Smooth muscle cell (in vitro differentiated cells): ENCODE results near the gene TTC7B. TPM values are rescaled to one million over a fixed set of nuclear protein-coding genes. Genes with fewer than 3 reads are reported as not detected.

Experiments used
- DNase-seq: peaks from one replicate; lab custom pipeline; 2025; ENCODE audit not compliant: unreplicated experiment; lab: John Stamatoyannopoulos, UW
- H2AFZ ChIP-seq: fragments of 200-600 bp; sonication (generic); 2 replicates; pipeline ENCODE4 v1.6.0; 2016; ENCODE audit warnings: antibody characterized with exemption, low read depth, mild to moderate bottlenecking
- H3F3A ChIP-seq: fragments of 200-600 bp; sonication (generic); 2 replicates; pipeline ENCODE4 v1.6.0; 2017; ENCODE audit warnings: antibody characterized with exemption, low read depth
- H3K27ac ChIP-seq: fragments of 200-600 bp; sonication (generic); 2 replicates; pipeline ENCODE4 v1.5.1; 2016; ENCODE audit warnings: low read depth, mild to moderate bottlenecking
- H3K27me3 ChIP-seq: fragments of 200-600 bp; sonication (generic); 2 replicates; pipeline ENCODE4 v1.6.1; 2016; ENCODE audit warnings: low read depth, mild to moderate bottlenecking
- H3K36me3 ChIP-seq: fragments of 200-600 bp; sonication (generic); 2 replicates; pipeline ENCODE4 v1.5.1; 2016; ENCODE audit warnings: low read depth
- H3K4me1 ChIP-seq: fragments of 200-600 bp; sonication (generic); 2 replicates; pipeline ENCODE4 v1.5.1; 2016; ENCODE audit warnings: low read depth
- H3K4me2 ChIP-seq: fragments of 200-600 bp; sonication (generic); 2 replicates; pipeline ENCODE4 v1.6.0; 2016; ENCODE audit warnings: mild to moderate bottlenecking
- H3K4me3 ChIP-seq: fragments of 200-600 bp; sonication (generic); 2 replicates; pipeline ENCODE4 v1.5.1; 2016; ENCODE audit warnings: mild to moderate bottlenecking
- H3K79me2 ChIP-seq: fragments of 200-600 bp; sonication (generic); 2 replicates; pipeline ENCODE4 v1.6.0; 2016; ENCODE audit warnings: low read depth, mild to moderate bottlenecking
- H3K9ac ChIP-seq: fragments of 200-600 bp; sonication (generic); 2 replicates; pipeline ENCODE4 v1.6.0; 2016; ENCODE audit warnings: low read depth
- H3K9me3 ChIP-seq: fragments of 200-600 bp; sonication (generic); replicated peaks from 2 replicates; pipeline ENCODE4 v1.5.1; 2016; ENCODE audit warnings: low read depth
- H4K20me1 ChIP-seq: fragments of 200-600 bp; sonication (generic); 2 replicates; pipeline ENCODE4 v1.6.0; 2016; ENCODE audit warnings: low read depth
- CTCF ChIP-seq: fragments of 200-600 bp; sonication (generic); IDR thresholded peaks from 2 replicates; pipeline ENCODE4 v1.5.1; 2017; ENCODE audit warnings: borderline replicate concordance, mild to moderate bottlenecking, antibody characterized with exemption; ENCODE audit not compliant: insufficient read depth, poor library complexity, severe bottlenecking
- WGBS: methylation state at CpG from one replicate; pipeline ENCODE4 v1.1.7; 2016; ENCODE audit warnings: low lambda C conversion rate; 5-methylcytosine and 5-hydroxymethylcytosine counted together
- polyA plus RNA-seq: library from polyadenylated mRNA; unstranded; fragments of >200 nt; fragmentation: Nextera tagmentation; extraction: Ambion mirVana; gene quantifications from 2 replicates; pipeline ENCODE4 v1.2.1, GENCODE V29; 2016
- total RNA-seq: library from RNA; depleted of rRNA; stranded (reverse); fragments of >200 nt; gene quantifications from 2 replicates; pipeline ENCODE4 v1.2.3, GENCODE V29; 2014

Gene TTC7B
- total and polyA plus RNA-seq, 2 experiments from 2014 or later, result 22.1 to 54.1 TPM

DNA sequence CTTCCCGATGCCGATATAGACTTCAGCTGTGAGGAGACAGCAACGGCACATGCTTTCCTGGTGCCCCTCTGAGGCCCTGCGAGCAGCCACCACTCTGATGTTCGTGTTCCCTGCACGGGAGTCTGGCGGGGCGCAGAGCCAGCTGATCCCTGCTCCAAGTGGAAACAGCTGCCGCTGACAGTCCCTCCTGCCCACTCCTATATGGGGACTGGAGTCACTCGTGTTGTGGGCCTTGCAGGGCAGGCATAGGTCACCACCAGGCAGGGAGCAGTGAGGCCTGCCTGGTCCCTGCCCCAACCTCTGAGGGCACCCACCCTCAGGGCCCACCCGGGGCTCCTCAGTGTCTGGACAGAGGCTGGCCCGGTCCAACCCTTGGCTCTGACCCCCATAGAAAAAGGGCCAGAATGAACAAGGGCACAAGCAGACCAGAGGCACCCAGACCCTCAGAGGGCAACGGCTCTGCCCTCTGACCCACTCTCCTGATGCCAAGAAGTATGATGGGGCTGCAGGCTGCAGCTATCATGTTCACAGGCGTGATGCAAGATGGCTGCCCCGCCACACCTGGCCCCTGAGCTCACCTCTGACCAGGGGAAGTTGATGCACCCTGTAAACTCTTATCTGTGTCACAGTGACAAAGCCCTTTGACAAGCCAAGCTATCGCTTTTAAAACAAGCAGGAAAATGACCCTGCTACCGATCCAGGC lies 237.8 kb downstream of the TTC7B start:
- no peak for TF ChIP-seq CTCF
- no peak overlapping the region for H3K27ac ChIP-seq
- H2AFZ ChIP-seq, result no peak overlapping the region
- H3K4me1 ChIP-seq, result no peaks in the 10 kb centered on the region
- no peaks in the 10 kb centered on the region for H3K79me2 ChIP-seq
- WGBS, result 76% methylated on average over 17 of the region's 17 CpGs
- peak overlapping the region; percentile 15 for H3K4me2 ChIP-seq
- H3K36me3 ChIP-seq, result no peaks in the 10 kb centered on the region
- H3K9ac ChIP-seq, result no peak overlapping the region
- no peaks in the 10 kb centered on the region for H3K27me3 ChIP-seq
- no peak overlapping the region for H3K4me3 ChIP-seq
- H3K9me3 ChIP-seq, result no peaks in the 10 kb centered on the region
- DNase-seq, result no peak
- peaks cover 3% of the 10 kb centered on the region for H4K20me1 ChIP-seq
- peaks cover 7% of the 10 kb centered on the region for H3F3A ChIP-seq

DNA sequence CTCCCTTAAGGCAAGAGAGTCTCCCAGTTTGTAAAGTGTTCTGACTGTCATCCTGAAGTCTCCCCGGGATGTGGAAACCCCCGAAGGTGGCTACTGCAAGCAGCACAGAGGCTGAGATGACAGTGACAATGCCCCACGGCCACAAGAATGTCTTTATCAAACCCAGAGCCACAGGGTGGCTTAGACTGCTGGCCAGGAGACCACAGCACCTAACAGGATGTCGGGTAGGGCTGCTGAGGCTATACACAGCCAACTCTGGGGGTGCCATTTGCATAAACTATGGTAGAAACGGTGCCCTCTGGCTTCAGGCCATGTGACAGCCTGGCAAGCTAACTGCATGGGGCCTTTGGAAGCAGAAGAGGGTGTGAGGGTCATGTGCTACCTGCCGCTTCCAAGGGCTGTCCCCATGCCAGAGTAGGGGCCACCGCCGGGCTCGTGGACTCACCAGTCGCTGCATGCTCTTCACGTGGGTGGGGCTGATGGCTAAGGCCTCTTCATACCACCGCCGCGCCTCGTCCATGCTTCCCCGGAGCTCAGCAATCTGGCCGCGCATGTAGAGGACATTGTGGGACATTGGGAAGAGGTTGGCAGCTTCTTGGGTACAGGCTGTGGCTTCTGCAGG lies 238.5 kb downstream of the TTC7B start:
- Histone ChIP-seq H2AFZ (no peak overlapping the region), H3K27ac (peak overlapping the region; percentile 84), H3K4me3 (no peak overlapping the region), H3K4me1 (no peaks in the 10 kb centered on the region), H3K4me2 (peak overlapping the region; percentile 15), H3F3A (peaks cover 7% of the 10 kb centered on the region), H3K27me3 (no peaks in the 10 kb centered on the region), H3K9ac (no peak overlapping the region), H4K20me1 (peaks cover 3% of the 10 kb centered on the region), H3K79me2 (no peaks in the 10 kb centered on the region), H3K36me3 (no peaks in the 10 kb centered on the region), H3K9me3 (no peaks in the 10 kb centered on the region)
- DNase-seq, result no peak
- 83% methylated on average over 18 of the region's 18 CpGs for WGBS
- TF ChIP-seq CTCF, result no peak

- no peak overlapping the region for H3K9ac ChIP-seq
- 76% methylated on average over 21 of the region's 21 CpGs for WGBS
- no peak for DNase-seq
- no peaks in the 10 kb centered on the region for H3K79me2 ChIP-seq
- H3K36me3 ChIP-seq, result no peaks in the 10 kb centered on the region
- H3K4me1 ChIP-seq, result no peaks in the 10 kb centered on the region
- peak overlapping the region; percentile 60 for H3K4me2 ChIP-seq
- H3K9me3 ChIP-seq, result no peaks in the 10 kb centered on the region
- H3K4me3 ChIP-seq, result no peak overlapping the region
- H3K27me3 ChIP-seq, result no peaks in the 10 kb centered on the region
- H2AFZ ChIP-seq, result no peak overlapping the region
- peak overlapping the region; percentile 84 for H3K27ac ChIP-seq
- TF ChIP-seq CTCF, result no peak
- H4K20me1 ChIP-seq, result peaks cover 3% of the 10 kb centered on the region
- H3F3A ChIP-seq, result peaks cover 7% of the 10 kb centered on the region
These were observed 239.1 kb downstream of the TTC7B start for GRCh38 chr14:90576981-90577660.
